ENCODE measurements around the gene CHPF2.

Gene CHPF2

GRCh38 chr7:151282111-151282510 lies 49.8 kb downstream of the CHPF2 start:
- TF ChIP-seq CTCF (IDR thresholded peaks at IDR 0.05; ENCODE audit: extremely low read depth, insufficient read depth, missing control alignments), result no peak

GRCh38 chr7:151283302-151283701 lies 51.0 kb downstream of the CHPF2 start:
- DNase-seq (ENCODE audit: low spot score), result no peak
- in situ Hi-C loops (cut with MboI; ENCODE audit: low pct_unique_long_range_greater_than_20kb, low sequenced_read_pairs, unreplicated experiment), result no loop called here
- TF ChIP-seq CTCF (IDR thresholded peaks at IDR 0.05; ENCODE audit: extremely low read depth, insufficient read depth, missing control alignments), result no peak

More at GRCh38 chr7:151282111-151282510, 49.8 kb downstream of the CHPF2 start:
- in situ Hi-C loops (cut with MboI; ENCODE audit: low pct_unique_long_range_greater_than_20kb, low sequenced_read_pairs, unreplicated experiment), result no loop called here
- no peak for DNase-seq (ENCODE audit: low spot score)

GRCh38 chr7:151286148-151286547 lies 53.9 kb downstream of the CHPF2 start:
- in situ Hi-C loops (cut with MboI; ENCODE audit: low pct_unique_long_range_greater_than_20kb, low sequenced_read_pairs, unreplicated experiment), result no loop called here
- DNase-seq (ENCODE audit: low spot score), result no peak

More at GRCh38 chr7:151286148-151286547, 53.9 kb downstream of the CHPF2 start:
- TF ChIP-seq CTCF (IDR thresholded peaks at IDR 0.05; ENCODE audit: extremely low read depth, insufficient read depth, missing control alignments), result no peak
